Adipose tissue (tissue), 3 donors: ENCODE measurements around the gene SBF2. TPM values are rescaled to one million over a fixed set of nuclear protein-coding genes. Genes with fewer than 3 reads are reported as not detected.
"Not testable (repeated sequence)": the region's sequence is repeated elsewhere in the genome, so short reads cannot be mapped to it uniquely, and the experiment has no call there.

Source experiments
- H3K27ac ChIP-seq: one replicate; pipeline ENCODE4 v1.5.1; 2013; ENCODE audit warnings: low read depth, low read length
- whole genome bisulfite sequencing, 3 donors: extraction: QIAGEN DNeasy Blood & Tissue Kit; methylation state at CpG; one replicate each; pipeline ENCODE4 v1.1.7; 2013; 5-methylcytosine and 5-hydroxymethylcytosine counted together
- polyA plus RNA-seq, 3 donors: library from polyadenylated mRNA; stranded (reverse); fragments of 200-250 nt; gene quantifications; one replicate each; pipeline ENCODE4 v1.2.3, GENCODE V29; 2013
- donor health status: healthy with polysubstance abuse.
- donor health status: Bipolar disorder and iron deficiency.
- donor health status: healthy.

SBF2 gene
- polyA plus RNA-seq, 3 donors, result 6.0 to 25.9 (median 23.0) TPM

GRCh38 chr11:10019906-10020682 is 273.9 kb downstream of the SBF2 start:
- no peak overlapping the region for H3K27ac ChIP-seq
- 73 to 76% (median 75%) methylated on average over 7 of the region's 7 CpGs for WGBS, 3 donors

- 93 to 100% (median 98%) methylated on average over 1 of the region's 1 CpG for WGBS, 3 donors
- H3K27ac ChIP-seq, result no peak overlapping the region
Observed at GRCh38 chr11:10017911-10018310, 276.1 kb downstream of the SBF2 start.

GRCh38 chr11:10017050-10017449 is 277.0 kb downstream of the SBF2 start:
- WGBS, 3 donors, result 60 to 70% (median 61%) methylated on average over 1 of the region's 1 CpG
- no peak overlapping the region for H3K27ac ChIP-seq

- 96 to 97% (median 97%) methylated on average over 3 of the region's 3 CpGs for WGBS, 3 donors
Observed at GRCh38 chr11:10012068-10012467, 282.0 kb downstream of the SBF2 start.

GRCh38 chr11:10005955-10006525 is 288.0 kb downstream of the SBF2 start:
- WGBS, 3 donors, result 77 to 89% (median 80%) methylated on average over 5 of the region's 5 CpGs
- H3K27ac ChIP-seq, result no peak overlapping the region

More at GRCh38 chr11:10012068-10012467, 282.0 kb downstream of the SBF2 start:
- no peak overlapping the region for H3K27ac ChIP-seq

- WGBS, 3 donors, result 94 to 98% (median 96%) methylated on average over 1 of the region's 1 CpG
- no peak overlapping the region for H3K27ac ChIP-seq
Observed at GRCh38 chr11:10004526-10005113, 289.4 kb downstream of the SBF2 start.

- WGBS, 3 donors, result 86 to 100% (median 91%) methylated on average over 1 of the region's 1 CpG
Observed at GRCh38 chr11:10002221-10002620, 291.8 kb downstream of the SBF2 start.

GRCh38 chr11:9992306-9992705 is 301.7 kb downstream of the SBF2 start:
- 91 to 95% (median 94%) methylated on average over 3 of the region's 3 CpGs for WGBS, 3 donors
- H3K27ac ChIP-seq, result no peak overlapping the region

More at GRCh38 chr11:10002221-10002620, 291.8 kb downstream of the SBF2 start:
- H3K27ac ChIP-seq, result no peak overlapping the region

- WGBS, 3 donors, result 69 to 79% (median 71%) methylated on average over 4 of the region's 4 CpGs
- H3K27ac ChIP-seq, result no peak overlapping the region
Observed at GRCh38 chr11:9990221-9990973, 303.6 kb downstream of the SBF2 start.

GRCh38 chr11:9987303-9987702 is 306.7 kb downstream of the SBF2 start:
- 85 to 91% (median 90%) methylated on average over 4 of the region's 4 CpGs for WGBS, 3 donors
- not testable (repeated sequence) for H3K27ac ChIP-seq

GRCh38 chr11:9982796-9983579 is 311.0 kb downstream of the SBF2 start:
- WGBS, 3 donors, result 93 to 95% (median 95%) methylated on average over 16 of the region's 16 CpGs
- H3K27ac ChIP-seq, result no peak overlapping the region

GRCh38 chr11:9982127-9982795 is 311.8 kb downstream of the SBF2 start:
- H3K27ac ChIP-seq, result no peak overlapping the region
- WGBS, 3 donors, result 69 to 83% (median 71%) methylated on average over 6 of the region's 6 CpGs

GRCh38 chr11:9980931-9981330 is 313.1 kb downstream of the SBF2 start:
- H3K27ac ChIP-seq, result no peak overlapping the region
- 88 to 100% (median 92%) methylated on average over 1 of the region's 1 CpG for WGBS, 3 donors

- WGBS, 3 donors, result 60 to 74% (median 63%) methylated on average over 1 of the region's 1 CpG
- H3K27ac ChIP-seq, result no peak overlapping the region
Observed at GRCh38 chr11:9977554-9977953, 316.5 kb downstream of the SBF2 start.

- whole genome bisulfite sequencing, 3 donors, result 93 to 97% (median 95%) methylated on average over 8 of the region's 8 CpGs
- no peak overlapping the region for H3K27ac ChIP-seq
Observed at GRCh38 chr11:9974375-9974774, 319.6 kb downstream of the SBF2 start.

- WGBS, 3 donors, result 77 to 92% (median 92%) methylated on average over 3 of the region's 3 CpGs
Observed at GRCh38 chr11:9973921-9974320, 320.1 kb downstream of the SBF2 start.

GRCh38 chr11:9972989-9973388 is 321.0 kb downstream of the SBF2 start:
- no peak overlapping the region for H3K27ac ChIP-seq
- 24 to 32% (median 25%) methylated on average over 7 of the region's 7 CpGs for WGBS, 3 donors

More at GRCh38 chr11:9973921-9974320, 320.1 kb downstream of the SBF2 start:
- H3K27ac ChIP-seq, result no peak overlapping the region

GRCh38 chr11:9971894-9972293 is 322.1 kb downstream of the SBF2 start:
- H3K27ac ChIP-seq, result no peak overlapping the region
- WGBS, 3 donors, result 93 to 97% (median 94%) methylated on average over 3 of the region's 3 CpGs
